Activated CD4-positive, alpha-beta T cell treated with anti-CD3 and anti-CD28 coated beads, Interleukin-2, amount 50 U/mL, for 24 hours (primary cell): Measurements from ENCODE around the gene AFAP1L2.

ENCODE experiments used
- DNase-seq, 2 donors: peaks; one replicate each; pipeline ENCODE4 v3.0.0-alpha.2; 2020; ENCODE audit warnings: low read depth in 1 of 2, low spot score in 1 of 2

Gene AFAP1L2

DNA sequence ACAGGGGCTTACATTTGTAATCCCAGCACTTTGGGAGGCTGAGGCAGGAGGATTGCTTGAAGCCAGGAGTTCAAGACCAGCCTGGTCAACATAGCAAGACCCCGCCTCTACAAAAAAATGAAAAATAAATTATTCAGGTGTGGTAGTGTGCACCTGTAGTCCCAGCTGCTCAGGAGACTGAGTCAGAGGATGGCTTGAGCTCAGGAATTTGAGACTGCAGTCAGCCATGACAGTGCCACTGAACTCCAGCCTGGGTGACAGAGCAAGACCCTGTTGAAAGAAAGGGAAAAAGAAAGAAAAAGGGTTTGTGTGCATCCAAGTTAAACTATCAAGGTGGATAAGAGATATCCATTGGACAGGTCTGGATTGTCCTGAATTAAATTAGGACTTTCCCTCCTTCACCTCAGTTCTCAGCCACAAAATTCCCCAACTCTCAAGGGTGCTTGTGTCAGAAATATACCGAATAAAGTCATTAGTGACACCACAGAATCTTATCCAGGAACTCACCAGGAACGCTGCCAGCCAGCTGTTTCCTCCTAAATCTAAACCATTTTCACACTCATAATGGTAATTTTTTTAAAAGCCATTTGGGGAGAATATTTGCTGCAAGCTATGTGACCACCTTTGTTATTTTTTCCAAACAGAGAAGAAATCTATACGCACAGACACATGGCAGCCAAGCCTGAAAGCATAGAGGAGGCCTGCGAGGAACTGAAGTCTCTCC is 12.0 kb downstream of the AFAP1L2 start:
- no peak for DNase-seq

DNA sequence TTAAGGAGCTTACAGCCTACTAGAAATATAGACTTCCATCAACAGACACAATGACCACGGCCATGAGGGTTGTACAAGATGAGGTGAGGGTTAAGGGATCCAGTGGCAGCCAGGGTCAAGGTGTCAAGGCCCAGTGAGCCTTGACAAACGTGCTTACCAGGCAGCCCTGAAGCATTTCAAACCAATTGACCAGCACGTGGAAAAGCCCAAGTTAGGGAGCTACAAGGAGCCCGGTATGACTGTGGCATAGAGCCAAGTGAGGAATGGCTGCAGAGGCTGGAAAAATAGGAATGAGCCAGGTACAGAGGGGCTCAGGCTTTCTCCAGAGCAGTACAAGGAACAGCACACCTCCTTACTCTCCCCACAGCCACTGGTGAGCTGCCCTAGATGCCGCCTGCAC is 12.7 kb downstream of the AFAP1L2 start:
- no peak for DNase-seq

DNA sequence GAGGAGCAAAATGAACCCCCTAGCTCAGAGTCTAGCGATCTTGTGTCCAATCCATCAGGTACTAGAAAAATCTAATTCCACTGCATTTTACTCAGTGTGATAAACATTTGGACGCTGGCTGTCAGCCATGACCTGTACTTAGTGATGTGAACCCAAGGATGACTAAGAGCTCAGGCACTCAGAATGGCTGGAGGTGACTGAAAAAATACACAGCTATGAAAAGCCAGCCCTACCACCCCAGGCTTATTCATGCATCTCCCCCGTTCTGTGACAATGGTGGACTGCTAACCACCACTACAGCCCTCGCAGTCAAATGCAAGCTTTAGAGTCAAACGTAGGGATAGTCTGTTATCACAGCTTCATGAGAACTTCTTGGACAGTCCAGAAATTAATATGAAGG is 14.9 kb downstream of the AFAP1L2 start:
- no peak for DNase-seq

DNA sequence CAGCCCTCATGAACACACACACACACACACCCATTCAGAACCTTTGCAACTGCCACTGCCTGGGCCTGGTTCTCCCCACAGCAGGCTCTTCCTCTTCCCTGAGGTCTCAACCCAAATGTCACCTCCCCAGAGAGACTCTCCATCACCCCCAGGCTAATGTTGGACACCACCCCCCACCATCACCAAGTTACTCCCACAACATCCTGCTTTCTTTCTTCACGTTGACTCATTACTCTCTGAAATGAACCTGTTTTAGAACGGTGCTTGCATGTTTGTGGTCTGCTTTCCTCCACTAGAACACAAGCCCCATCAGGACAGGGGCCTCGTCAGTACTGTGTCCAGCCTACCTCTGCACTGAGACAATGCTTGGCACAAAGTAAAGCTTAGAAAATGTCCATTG is 16.0 kb downstream of the AFAP1L2 start:
- DNase-seq: no peak

GRCh38 chr10:114387784-114388183 is 16.5 kb downstream of the AFAP1L2 start:
- DNase-seq: no peak

GRCh38 chr10:114386452-114386851 is 17.9 kb downstream of the AFAP1L2 start:
- no peak for DNase-seq

DNA sequence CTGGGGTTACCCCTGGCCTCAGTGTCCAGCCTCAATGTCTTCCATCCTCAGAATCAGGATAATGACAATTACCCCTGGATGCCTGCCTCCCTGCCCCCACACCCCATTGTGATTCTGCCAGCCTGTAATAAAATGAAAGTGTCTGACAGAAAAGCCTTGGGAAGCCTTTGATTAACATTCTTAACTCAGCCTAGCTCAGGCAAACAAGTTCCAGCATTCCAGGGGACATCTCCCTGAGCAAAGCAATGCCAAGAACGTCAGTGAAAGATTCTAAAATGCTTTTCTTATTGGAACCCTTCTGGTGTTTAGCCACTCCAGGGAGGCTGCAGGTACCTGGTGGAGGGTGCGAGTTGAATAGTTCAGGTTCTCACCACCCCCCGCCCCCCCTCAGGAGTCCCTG is 18.7 kb downstream of the AFAP1L2 start:
- DNase-seq: no peak

- no peak for DNase-seq
These were observed 19.7 kb downstream of the AFAP1L2 start for GRCh38 chr10:114384601-114385000.

GRCh38 chr10:114384181-114384580 is 20.1 kb downstream of the AFAP1L2 start:
- DNase-seq: no peak

- DNase-seq: no peak
These were observed 23.5 kb downstream of the AFAP1L2 start for GRCh38 chr10:114380797-114381196.

GRCh38 chr10:114380060-114380459 is 24.2 kb downstream of the AFAP1L2 start:
- no peak for DNase-seq

DNA sequence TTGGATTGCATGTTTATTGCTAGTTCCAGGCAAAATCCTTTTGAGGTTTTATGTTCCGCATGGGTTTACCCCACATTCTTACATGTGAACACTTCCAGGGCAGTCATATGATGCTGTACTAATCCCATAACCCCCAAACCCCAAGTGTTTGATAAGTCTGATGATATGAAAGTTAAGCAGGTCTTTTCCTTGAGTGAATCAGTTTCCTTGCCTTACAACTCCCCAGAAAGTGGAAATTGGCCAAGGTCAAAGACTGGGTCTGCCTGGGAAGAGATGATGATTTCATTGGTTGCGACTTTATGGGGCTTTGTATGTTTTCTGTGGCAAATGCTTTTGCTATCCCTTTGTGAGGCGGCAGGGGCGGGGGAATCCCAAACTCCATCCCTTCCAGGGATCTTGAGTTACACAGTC is 24.7 kb downstream of the AFAP1L2 start:
- DNase-seq: no peak

GRCh38 chr10:114376523-114376922 is 27.8 kb downstream of the AFAP1L2 start:
- no peak for DNase-seq

DNA sequence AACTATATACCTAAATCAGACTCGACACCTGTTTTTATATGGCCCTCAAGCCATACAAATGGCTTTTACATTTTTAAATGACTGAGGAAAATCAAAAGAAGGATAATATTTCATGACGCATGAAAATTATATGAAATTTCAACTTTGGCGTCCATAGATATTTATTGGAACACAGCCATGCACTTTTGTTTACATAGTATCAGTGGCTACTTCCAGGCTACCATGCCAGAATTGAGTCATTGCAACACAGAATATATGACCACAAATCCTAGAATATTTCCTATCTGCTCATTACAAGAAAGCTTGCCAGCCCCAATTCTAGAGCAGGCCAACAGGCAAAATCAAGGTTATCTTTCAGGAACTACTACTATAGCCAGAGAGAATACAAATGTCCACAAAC is 29.3 kb downstream of the AFAP1L2 start:
- no peak for DNase-seq

- no peak for DNase-seq
These were observed 30.1 kb downstream of the AFAP1L2 start for GRCh38 chr10:114374053-114374791.

DNA sequence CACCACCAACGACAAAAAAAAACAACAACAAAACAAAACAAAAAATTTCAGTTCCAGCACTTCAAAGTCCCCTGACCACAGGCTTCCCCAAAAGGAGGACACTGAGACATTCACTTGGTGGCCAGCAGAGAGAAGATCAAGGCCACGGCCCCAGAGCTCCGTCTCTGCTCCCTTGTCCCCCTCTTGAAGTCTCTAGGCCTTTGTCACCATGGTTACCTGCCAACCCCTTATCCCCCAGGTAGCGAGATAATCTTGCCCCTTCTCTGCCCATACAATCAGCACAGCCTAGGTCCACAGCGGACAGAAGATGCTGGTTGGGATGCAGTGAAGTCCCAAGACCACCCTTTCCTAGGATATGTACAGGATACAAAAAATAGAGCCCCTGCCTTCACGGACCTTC is 30.7 kb downstream of the AFAP1L2 start:
- DNase-seq: no peak

DNA sequence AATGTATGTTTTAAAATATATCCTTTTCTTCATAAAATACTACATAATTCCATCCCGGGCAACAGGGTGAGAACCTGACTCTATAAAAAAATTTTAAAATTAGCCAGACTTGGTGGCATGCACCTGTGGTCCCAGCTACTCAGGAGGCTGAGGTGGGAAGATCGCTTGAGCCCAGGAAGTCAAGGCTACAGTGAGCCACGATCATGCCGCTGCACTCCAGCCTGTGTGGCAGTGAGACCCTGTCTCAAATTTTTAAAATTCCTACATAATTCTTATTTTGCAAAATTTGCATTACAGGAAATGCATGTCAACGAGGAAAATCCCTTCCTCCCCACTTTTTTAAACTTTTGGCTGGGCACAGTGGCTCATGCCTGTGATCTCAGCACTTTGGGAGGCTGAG is 31.3 kb downstream of the AFAP1L2 start:
- DNase-seq: no peak

GRCh38 chr10:114372179-114372578 is 32.1 kb downstream of the AFAP1L2 start:
- no peak for DNase-seq

GRCh38 chr10:114370966-114371365 is 33.3 kb downstream of the AFAP1L2 start:
- DNase-seq: no peak

- no peak for DNase-seq
These were observed 34.1 kb downstream of the AFAP1L2 start for GRCh38 chr10:114370199-114370598.

DNA sequence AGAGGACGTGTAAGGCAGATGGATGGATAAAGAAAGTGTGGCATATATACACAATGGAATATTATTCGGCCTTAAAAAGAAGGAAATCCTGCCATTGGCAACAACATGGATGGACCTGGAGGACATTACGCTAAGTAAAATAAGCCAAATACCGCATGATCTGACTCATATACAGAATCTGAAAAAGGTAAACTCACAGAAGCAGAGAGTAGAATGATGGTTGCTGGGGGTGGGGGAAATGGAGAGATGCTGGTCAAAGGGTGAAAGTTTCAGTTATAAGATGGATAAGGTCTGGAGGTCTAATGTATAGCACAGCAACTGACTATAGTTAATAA is 36.3 kb downstream of the AFAP1L2 start:
- no peak for DNase-seq

DNA sequence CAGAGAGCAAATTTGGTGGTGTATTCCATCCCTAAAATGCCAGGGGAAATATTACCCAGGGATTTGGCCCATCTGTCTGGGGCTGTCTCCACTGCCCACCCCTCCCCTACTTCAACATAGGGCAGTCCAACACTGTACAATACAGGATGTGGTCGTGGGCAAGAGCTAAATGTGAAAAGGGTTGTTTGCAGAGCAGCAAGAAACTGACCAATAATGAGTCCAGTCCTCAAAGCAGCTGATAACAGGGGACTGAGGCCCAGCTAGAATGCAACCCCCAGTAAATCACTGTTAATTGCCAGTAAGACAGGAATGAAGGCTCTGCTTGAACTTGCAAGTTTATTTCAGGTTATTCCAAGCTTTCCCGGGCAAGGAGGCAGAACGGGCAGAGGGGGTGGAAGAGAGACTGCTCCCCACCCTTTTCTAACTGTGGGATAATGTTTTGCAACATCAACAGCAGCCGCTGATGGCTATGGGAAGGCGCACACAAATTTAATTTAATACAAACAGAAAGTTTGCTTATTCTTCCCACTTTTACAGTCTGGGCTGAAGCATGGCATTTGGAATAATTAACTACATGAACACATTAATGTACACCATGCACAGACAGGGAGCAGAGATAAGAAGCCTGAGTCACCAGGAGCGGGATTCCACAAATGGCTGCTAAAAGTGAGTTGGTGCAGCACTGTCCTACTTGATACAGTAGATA is 36.8 kb downstream of the AFAP1L2 start:
- no peak for DNase-seq
